Uterus (tissue), 2 donors: ENCODE measurements around the gene LRRC2.

Experiments used
- CTCF ChIP-seq, 4 experiments: fragments of 200-600 bp in 2 of 4; fragments of 450-650 bp in 2 of 4; sonication (generic) in 2 of 4; IDR thresholded peaks; one replicate each; pipeline ENCODE4 v1.5.1; 2016 to 2019; ENCODE audit warnings: antibody characterized with exemption in 4 of 4, mild to moderate bottlenecking in 2 of 4, moderate library complexity in 1 of 4
- POLR2A ChIP-seq, 2 donors: fragments of 450-650 bp; IDR thresholded peaks; one replicate each; pipeline ENCODE4 v1.6.1; 2016; ENCODE audit warnings: antibody characterized with exemption in 2 of 2, mild to moderate bottlenecking in 1 of 2, moderate library complexity in 1 of 2

- TF ChIP-seq CTCF (IDR thresholded peaks at IDR 0.05) (no peak), POLR2A (IDR thresholded peaks at IDR 0.05) (no peak)
Observed at GRCh38 chr3:46571684-46572083, 5.6 kb upstream of the LRRC2 start.
